ENCODE measurements around the gene TNNT3.

TNNT3 gene

DNA sequence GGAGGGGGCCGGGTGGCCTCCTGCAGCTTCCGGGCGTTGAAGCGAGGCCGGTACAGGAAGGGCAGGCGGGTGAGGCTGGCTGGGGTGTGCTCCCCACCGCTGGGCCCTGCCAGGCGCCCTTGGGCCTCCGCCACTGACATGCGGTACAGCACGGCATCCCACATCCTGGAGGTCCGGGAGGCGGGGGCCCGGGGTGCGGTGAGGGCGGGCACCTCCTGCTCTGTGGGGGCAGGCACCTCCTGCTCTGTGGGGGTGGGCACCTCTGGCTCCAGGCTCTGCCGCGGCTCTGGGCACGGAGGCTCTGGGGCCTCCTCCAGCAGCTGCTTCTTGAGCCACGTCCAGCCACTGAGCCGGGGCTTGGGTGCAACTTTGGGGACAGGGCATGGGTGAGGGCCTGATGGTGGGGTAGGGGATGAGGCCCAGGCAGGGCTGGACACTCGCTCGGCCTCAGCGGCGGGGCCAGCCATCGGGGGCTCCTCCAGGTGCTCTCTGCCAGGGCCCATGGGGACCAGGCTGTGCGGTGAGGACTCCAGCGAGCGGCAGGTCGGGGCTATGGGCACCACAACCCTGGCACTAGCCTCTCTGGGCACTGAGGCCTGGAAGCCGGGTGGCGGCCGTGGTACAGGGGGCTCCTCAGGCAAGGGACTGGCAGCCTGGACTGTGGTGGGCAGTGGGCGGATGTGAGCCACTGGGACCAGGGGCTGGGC, 30.1 kb upstream of the TNNT3 start (continued):
- TF ChIP-seq, protein P1, sequence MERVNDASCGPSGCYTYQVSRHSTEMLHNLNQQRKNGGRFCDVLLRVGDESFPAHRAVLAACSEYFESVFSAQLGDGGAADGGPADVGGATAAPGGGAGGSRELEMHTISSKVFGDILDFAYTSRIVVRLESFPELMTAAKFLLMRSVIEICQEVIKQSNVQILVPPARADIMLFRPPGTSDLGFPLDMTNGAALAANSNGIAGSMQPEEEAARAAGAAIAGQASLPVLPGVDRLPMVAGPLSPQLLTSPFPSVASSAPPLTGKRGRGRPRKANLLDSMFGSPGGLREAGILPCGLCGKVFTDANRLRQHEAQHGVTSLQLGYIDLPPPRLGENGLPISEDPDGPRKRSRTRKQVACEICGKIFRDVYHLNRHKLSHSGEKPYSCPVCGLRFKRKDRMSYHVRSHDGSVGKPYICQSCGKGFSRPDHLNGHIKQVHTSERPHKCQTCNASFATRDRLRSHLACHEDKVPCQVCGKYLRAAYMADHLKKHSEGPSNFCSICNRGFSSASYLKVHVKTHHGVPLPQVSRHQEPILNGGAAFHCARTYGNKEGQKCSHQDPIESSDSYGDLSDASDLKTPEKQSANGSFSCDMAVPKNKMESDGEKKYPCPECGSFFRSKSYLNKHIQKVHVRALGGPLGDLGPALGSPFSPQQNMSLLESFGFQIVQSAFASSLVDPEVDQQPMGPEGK (CRISPR knock-in tag; IDR thresholded peaks at IDR 0.05; ENCODE audit: borderline replicate concordance): no peak
- TF ChIP-seq ZNF565 (CRISPR knock-in tag; conservative IDR thresholded peaks at IDR 0.05; ENCODE audit: low read depth): no peak
- TF ChIP-seq, protein P2, sequence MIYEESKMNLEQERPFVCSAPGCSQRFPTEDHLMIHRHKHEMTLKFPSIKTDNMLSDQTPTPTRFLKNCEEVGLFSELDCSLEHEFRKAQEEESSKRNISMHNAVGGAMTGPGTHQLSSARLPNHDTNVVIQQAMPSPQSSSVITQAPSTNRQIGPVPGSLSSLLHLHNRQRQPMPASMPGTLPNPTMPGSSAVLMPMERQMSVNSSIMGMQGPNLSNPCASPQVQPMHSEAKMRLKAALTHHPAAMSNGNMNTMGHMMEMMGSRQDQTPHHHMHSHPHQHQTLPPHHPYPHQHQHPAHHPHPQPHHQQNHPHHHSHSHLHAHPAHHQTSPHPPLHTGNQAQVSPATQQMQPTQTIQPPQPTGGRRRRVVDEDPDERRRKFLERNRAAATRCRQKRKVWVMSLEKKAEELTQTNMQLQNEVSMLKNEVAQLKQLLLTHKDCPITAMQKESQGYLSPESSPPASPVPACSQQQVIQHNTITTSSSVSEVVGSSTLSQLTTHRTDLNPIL (CRISPR knock-in tag; IDR thresholded peaks at IDR 0.05; ENCODE audit: low read depth): no peak
- TF ChIP-seq ZNF8 (CRISPR knock-in tag; IDR thresholded peaks at IDR 0.05): no peak
- no peak for TF ChIP-seq RARB (CRISPR knock-in tag; IDR thresholded peaks at IDR 0.05)
- TF ChIP-seq TOX (CRISPR knock-in tag; IDR thresholded peaks at IDR 0.05; ENCODE audit: borderline replicate concordance): no peak

DNA sequence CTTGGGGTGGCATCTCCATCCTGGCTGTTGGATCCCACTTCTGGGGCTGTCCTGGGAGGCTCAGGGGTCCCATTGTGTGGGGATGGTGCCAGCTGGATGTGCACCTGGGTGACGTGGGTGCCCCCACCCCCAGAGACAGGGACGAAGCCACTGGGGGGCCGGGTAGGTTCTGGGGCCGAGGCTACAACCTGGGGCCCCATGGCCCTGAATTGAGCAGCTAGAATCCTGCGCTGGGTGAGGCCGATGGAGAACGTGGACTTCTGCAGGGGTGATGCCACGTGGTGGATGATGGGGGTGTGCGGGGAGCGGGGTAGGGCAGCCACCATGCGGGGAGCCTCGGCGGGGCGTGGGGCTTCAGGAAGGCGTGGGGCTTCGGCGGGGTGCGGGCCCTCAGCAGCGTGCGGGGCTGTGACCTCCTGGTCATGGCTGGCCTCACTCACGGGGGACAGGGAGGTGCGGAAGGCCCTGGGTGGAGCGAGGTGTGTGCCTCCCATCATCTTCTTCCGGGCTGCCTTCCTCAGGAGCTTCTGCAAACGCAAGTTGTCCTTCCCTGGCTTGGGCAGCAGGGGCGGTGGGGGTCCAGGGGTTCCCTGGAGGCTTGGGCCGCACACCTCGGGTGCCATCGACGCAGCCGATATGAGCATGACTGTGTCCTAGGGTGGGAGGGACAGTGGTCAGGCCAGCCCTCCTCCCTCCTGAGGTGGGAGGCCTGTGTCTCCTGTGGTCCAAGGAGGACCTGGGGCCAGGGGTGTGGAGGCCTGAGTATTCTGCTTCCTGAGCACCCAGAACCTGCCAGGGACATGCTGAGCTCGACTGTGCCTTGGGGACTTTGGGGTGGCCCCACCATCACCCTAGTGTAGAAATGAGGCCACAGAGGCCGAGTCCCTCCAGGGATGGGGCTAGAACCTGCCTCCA, 29.3 kb upstream of the TNNT3 start:
- ATAC-seq: no peak
- TF ChIP-seq, protein P2 (CRISPR knock-in tag; IDR thresholded peaks at IDR 0.05; ENCODE audit: low read depth): no peak
- no peak for TF ChIP-seq SNAI2 (CRISPR knock-in tag; IDR thresholded peaks at IDR 0.05)
- TF ChIP-seq, protein P3, sequence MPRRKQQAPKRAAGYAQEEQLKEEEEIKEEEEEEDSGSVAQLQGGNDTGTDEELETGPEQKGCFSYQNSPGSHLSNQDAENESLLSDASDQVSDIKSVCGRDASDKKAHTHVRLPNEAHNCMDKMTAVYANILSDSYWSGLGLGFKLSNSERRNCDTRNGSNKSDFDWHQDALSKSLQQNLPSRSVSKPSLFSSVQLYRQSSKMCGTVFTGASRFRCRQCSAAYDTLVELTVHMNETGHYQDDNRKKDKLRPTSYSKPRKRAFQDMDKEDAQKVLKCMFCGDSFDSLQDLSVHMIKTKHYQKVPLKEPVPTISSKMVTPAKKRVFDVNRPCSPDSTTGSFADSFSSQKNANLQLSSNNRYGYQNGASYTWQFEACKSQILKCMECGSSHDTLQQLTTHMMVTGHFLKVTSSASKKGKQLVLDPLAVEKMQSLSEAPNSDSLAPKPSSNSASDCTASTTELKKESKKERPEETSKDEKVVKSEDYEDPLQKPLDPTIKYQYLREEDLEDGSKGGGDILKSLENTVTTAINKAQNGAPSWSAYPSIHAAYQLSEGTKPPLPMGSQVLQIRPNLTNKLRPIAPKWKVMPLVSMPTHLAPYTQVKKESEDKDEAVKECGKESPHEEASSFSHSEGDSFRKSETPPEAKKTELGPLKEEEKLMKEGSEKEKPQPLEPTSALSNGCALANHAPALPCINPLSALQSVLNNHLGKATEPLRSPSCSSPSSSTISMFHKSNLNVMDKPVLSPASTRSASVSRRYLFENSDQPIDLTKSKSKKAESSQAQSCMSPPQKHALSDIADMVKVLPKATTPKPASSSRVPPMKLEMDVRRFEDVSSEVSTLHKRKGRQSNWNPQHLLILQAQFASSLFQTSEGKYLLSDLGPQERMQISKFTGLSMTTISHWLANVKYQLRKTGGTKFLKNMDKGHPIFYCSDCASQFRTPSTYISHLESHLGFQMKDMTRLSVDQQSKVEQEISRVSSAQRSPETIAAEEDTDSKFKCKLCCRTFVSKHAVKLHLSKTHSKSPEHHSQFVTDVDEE (CRISPR knock-in tag; IDR thresholded peaks at IDR 0.05): no peak
- no peak for TF ChIP-seq RARB (CRISPR knock-in tag; IDR thresholded peaks at IDR 0.05)
- TF ChIP-seq ESRRG (CRISPR knock-in tag; IDR thresholded peaks at IDR 0.05): no peak
- no peak for TF ChIP-seq ZC3H10 (CRISPR knock-in tag; IDR thresholded peaks at IDR 0.05)
- TF ChIP-seq CSDC2 (CRISPR knock-in tag; IDR thresholded peaks at IDR 0.05): no peak
- TF ChIP-seq PPARA (CRISPR knock-in tag; IDR thresholded peaks at IDR 0.05; ENCODE audit: borderline replicate concordance): no peak
- TF ChIP-seq OSR1 (CRISPR knock-in tag; IDR thresholded peaks at IDR 0.05): no peak
- no peak for TF ChIP-seq TCF4 (CRISPR knock-in tag; IDR thresholded peaks at IDR 0.05; ENCODE audit: borderline replicate concordance)

DNA sequence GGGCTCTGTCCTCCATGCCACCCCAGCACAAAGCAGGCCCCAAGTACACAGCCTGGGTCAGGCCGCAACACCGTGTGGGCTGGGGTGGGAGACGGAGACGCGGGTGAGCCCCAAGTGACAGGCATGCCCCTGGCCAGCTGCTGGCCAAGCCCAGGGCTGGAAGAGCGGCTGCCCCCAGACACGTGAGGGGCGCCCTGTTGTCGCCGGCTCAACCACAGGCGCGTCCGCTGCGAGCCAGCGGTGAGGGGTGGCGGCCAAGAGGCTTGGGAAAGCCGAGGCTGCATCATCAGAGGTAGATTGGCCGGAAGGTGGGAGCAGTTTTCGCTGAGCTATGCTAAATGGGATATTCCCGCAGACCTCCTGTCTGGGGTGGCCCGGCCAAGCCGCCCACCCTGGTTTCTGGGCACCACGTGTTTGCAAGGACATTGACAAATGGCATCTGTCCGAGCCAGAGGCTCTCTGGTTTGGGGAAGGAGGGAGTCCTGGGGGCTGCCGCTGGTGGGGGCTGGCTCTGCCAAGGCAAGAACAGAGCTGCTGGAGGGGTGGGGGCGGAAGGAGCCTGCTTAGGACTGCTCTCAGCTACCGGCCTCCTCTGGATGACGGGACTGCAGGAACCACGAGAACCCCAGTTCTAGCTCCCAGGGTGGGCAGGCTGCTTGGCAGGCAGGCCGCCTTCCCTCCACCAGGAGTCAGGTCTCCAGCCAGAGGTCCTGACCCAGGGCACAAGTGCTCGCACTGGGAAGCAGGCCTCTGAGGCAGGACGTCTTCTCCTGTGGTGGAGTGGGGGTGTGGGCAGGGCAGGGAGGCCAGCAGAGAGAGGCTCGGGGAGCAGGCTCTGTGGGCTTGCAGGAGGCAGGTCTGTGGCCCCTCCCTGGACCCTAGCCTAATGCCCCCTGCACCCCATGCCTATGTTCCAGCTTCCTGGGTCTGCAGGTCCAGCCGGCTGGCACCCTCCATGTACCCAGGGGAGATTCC, 28.4 kb upstream of the TNNT3 start:
- no peak for TF ChIP-seq PPARA (CRISPR knock-in tag; IDR thresholded peaks at IDR 0.05; ENCODE audit: borderline replicate concordance)
- TF ChIP-seq, protein P3 (CRISPR knock-in tag; IDR thresholded peaks at IDR 0.05): no peak
- no peak for TF ChIP-seq RARB (CRISPR knock-in tag; IDR thresholded peaks at IDR 0.05)
- peak; percentile 69; the same call in 1 of the 2 replicates for TF ChIP-seq ZNF70 (CRISPR knock-in tag; IDR thresholded peaks at IDR 0.05)
- TF ChIP-seq ISL1 (CRISPR knock-in tag; IDR thresholded peaks at IDR 0.05): no peak
- TF ChIP-seq TOX (CRISPR knock-in tag; IDR thresholded peaks at IDR 0.05; ENCODE audit: borderline replicate concordance): no peak
- no peak for TF ChIP-seq ZFP3 (CRISPR knock-in tag; IDR thresholded peaks at IDR 0.05)
- TF ChIP-seq GLIS3 (CRISPR knock-in tag; IDR thresholded peaks at IDR 0.05): no peak
- ATAC-seq: no peak

Measured in SK-N-SH treated with all-trans-retinoic acid at 6 μM for 48 hours (cell line).